Effector memory CD4-positive, alpha-beta T cell (primary cell): ENCODE data around the gene MAPT.
"Not testable (repeated sequence)": the region's sequence is repeated elsewhere in the genome, so short reads cannot be mapped to it uniquely, and the experiment has no call there.

Source experiments
- DNase-seq, 3 donors: peaks; one replicate each; pipeline ENCODE4 v3.0.0-alpha.2; 2020
- H3K27ac ChIP-seq: 2 replicates; pipeline ENCODE4 v1.7.0; 2013; ENCODE audit warnings: mild to moderate bottlenecking, low read length, moderate library complexity; ENCODE audit not compliant: insufficient read depth, poor library complexity, severe bottlenecking
- H3K27me3 ChIP-seq: replicated peaks from 2 replicates; pipeline ENCODE4 v1.7.0; 2013; ENCODE audit warnings: mild to moderate bottlenecking, low read length; ENCODE audit not compliant: insufficient read depth, control insufficient read depth, poor library complexity, severe bottlenecking
- H3K36me3 ChIP-seq: 2 replicates; pipeline ENCODE4 v1.7.0; 2013; ENCODE audit warnings: mild to moderate bottlenecking, low read length, moderate library complexity; ENCODE audit not compliant: control insufficient read depth, insufficient read depth
- H3K4me1 ChIP-seq: 2 replicates; pipeline ENCODE4 v1.7.0; 2013; ENCODE audit warnings: low read length, mild to moderate bottlenecking; ENCODE audit not compliant: control insufficient read depth, insufficient read depth, poor library complexity, severe bottlenecking
- H3K4me3 ChIP-seq: 2 replicates; pipeline ENCODE4 v1.7.0; 2013; ENCODE audit warnings: low read length, low read depth, mild to moderate bottlenecking; ENCODE audit not compliant: insufficient read depth, poor library complexity, severe bottlenecking
- H3K9me3 ChIP-seq: 2 replicates; pipeline ENCODE4 v1.7.0; 2013; ENCODE audit warnings: mild to moderate bottlenecking, low read length, moderate library complexity; ENCODE audit not compliant: control insufficient read depth

MAPT gene

GRCh38 chr17:45935197-45935709, 40.9 kb downstream of the MAPT start:
- H3K9me3 ChIP-seq: no peaks in the 10 kb centered on the region
- DNase-seq: no peak
- H3K4me1 ChIP-seq: no peaks in the 10 kb centered on the region
- no peaks in the 10 kb centered on the region for H3K27me3 ChIP-seq
- no peaks in the 10 kb centered on the region for H3K36me3 ChIP-seq
- no peak overlapping the region for H3K4me3 ChIP-seq
- no peak overlapping the region for H3K27ac ChIP-seq

- no peak overlapping the region for H3K4me3 ChIP-seq
- H3K27me3 ChIP-seq: no peaks in the 10 kb centered on the region
- no peaks in the 10 kb centered on the region for H3K9me3 ChIP-seq
- no peak overlapping the region for H3K27ac ChIP-seq
- no peak for DNase-seq
- no peaks in the 10 kb centered on the region for H3K4me1 ChIP-seq
- no peaks in the 10 kb centered on the region for H3K36me3 ChIP-seq
These were observed 41.6 kb downstream of the MAPT start for GRCh38 chr17:45935710-45936509.

DNA sequence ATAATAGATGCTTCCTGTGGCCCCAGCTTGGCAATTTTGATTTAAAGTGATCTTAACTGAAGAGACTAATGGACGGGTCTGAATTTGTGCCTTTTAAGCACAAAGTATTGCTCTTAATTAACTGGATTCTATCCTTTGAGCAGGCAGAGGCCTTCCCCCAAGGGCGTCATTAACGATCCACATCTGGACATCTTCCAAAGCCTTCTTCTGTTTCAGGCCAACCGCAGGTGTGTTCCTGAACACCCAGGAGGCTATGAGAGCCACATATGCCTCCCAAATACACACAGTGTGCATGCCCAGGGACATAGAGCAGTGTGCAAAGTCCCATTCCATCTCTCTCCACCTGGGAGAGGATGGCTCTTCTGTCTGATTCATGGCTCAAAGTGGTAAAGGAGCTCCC, 42.3 kb downstream of the MAPT start:
- H3K27ac ChIP-seq: no peak overlapping the region
- no peaks in the 10 kb centered on the region for H3K4me1 ChIP-seq
- no peaks in the 10 kb centered on the region for H3K36me3 ChIP-seq
- H3K27me3 ChIP-seq: no peaks in the 10 kb centered on the region
- no peaks in the 10 kb centered on the region for H3K9me3 ChIP-seq
- DNase-seq: no peak
- no peak overlapping the region for H3K4me3 ChIP-seq

DNA sequence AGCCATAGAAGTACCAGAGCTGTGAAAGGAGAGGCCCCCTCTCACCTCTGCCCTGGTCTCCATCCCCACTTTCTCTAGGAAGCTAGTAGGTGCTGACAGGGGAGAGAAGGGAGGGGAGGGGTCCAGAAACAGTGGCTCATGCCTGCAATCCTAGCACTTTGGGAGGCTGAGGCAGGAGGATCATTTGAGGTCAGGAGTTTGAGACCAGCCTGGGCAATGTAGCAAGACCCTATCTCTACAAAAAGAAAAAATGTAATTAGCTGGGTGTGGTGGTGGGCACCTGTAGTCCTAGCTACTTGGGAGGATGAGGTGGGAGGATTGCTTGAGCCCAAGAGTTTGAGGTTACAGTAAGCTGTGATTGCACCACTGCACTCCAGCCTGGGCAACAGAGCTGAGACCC, 42.8 kb downstream of the MAPT start:
- H3K27ac ChIP-seq, H3K4me3 ChIP-seq, H3K27me3 ChIP-seq, DNase-seq, H3K36me3 ChIP-seq, H3K9me3 ChIP-seq, H3K4me1 ChIP-seq: not testable (repeated sequence)

DNA sequence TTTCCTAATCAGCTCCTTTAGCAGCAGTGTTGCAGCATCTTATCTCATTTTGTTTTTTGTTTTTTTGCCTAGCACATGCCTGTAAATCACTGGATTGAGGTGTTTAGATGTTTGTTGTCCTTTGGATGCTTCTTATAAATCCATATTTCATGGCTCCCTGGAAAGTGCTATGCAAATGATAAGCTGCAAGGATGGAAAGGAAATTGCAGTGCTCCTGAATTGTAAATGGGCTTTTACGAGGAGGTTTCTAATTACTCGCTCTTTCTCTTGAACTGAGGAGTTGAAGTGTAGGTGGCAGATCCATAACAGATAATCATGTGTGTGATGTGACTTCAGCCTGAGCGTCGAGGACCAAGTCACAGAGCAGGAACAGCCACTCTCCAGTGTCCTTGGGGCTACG, 45.0 kb downstream of the MAPT start:
- H3K27ac ChIP-seq: no peak overlapping the region
- no peaks in the 10 kb centered on the region for H3K27me3 ChIP-seq
- no peak overlapping the region for H3K4me3 ChIP-seq
- H3K9me3 ChIP-seq: no peaks in the 10 kb centered on the region
- H3K36me3 ChIP-seq: no peaks in the 10 kb centered on the region
- no peaks in the 10 kb centered on the region for H3K4me1 ChIP-seq
- DNase-seq: no peak

DNA sequence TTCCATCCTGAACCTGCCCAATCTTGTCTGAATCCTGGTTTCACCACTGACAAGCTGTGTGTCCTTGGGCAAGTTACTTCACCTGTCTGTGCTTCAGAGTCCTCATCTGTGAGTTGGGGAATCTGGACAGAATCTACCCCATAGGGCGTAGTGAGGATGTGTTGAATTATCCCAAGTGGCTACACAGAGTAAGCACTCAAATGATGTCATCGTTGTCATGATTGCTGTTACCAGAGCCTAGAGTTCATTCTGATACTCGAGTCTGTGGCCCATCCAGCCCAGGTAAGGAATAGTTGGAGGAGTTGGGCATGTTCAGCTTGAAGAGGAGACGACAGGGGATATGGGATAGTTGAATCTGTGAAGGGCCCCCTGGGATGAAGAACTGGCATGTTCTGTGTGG, 45.9 kb downstream of the MAPT start:
- H3K36me3 ChIP-seq: no peaks in the 10 kb centered on the region
- no peaks in the 10 kb centered on the region for H3K27me3 ChIP-seq
- no peak overlapping the region for H3K4me3 ChIP-seq
- H3K4me1 ChIP-seq: no peaks in the 10 kb centered on the region
- DNase-seq: no peak
- no peak overlapping the region for H3K27ac ChIP-seq
- H3K9me3 ChIP-seq: no peaks in the 10 kb centered on the region

DNA sequence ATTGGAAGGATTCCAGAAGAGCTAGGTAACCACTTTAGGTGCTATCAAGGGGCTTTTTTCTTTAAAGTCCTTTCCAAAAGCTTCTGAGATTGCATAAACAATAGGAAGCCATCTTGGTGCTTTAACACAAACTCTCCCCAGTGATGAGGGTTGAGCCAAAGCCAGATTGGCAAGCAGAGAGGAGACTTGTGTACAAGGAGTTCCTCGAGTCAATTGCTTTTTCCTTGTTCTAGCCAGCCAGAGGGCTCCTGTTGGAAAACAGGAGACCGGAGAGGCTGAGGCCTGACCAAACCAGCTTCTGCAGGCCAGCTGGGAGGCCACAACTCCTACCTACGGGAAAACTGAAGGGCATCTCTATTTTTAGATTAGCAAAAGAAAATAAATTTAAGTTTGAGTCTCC, 46.5 kb downstream of the MAPT start:
- DNase-seq: no peak
- H3K27ac ChIP-seq: no peak overlapping the region
- no peaks in the 10 kb centered on the region for H3K27me3 ChIP-seq
- no peaks in the 10 kb centered on the region for H3K4me1 ChIP-seq
- H3K36me3 ChIP-seq: no peaks in the 10 kb centered on the region
- H3K4me3 ChIP-seq: no peak overlapping the region
- H3K9me3 ChIP-seq: no peaks in the 10 kb centered on the region

DNA sequence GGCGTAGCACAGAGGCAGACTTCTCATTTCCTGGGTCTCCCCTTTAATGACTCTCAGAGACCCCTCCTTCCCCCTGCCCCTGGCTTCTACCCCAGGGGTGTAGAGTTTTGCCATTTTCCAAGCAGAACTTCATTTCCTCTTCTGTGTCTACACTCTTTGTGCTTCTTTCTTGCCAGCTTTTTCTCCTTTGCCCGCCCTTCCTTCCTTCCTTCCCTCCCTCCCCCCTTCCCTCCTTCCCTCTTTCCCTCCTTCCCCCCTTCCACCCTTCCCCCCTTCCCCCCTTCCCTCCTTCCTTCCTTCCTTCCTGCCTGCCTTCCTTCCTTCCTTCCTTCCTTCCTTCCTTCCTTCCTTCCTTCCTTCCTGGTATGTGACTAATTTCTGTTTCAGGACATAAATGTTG, 47.0 kb downstream of the MAPT start:
- Histone ChIP-seq H3K9me3 (no peaks in the 10 kb centered on the region), H3K27me3 (no peaks in the 10 kb centered on the region), H3K4me1 (no peaks in the 10 kb centered on the region), H3K4me3 (no peak overlapping the region), H3K36me3 (no peaks in the 10 kb centered on the region), H3K27ac (no peak overlapping the region)
- no peak for DNase-seq

DNA sequence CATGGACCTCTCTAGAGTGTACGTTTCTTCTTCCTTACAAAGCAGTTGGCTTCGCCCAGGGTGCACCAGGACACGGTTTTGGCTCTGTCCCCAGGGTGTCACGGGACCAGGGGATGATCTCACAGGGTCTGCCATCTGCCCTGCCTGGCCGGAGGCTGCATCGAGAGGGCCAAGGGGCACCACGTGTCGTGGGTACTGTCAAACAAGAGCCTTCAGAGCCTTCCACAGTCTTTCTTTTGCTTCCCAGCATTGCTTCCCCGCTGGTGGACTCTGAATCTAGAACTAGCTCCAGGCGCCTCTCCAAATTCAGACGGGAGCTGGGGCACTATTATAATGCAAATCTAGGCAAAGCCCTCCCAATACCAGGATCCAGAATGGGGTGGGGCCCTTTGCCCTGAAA, 47.9 kb downstream of the MAPT start:
- no peak for DNase-seq
- Histone ChIP-seq H3K9me3 (no peaks in the 10 kb centered on the region), H3K36me3 (no peaks in the 10 kb centered on the region), H3K4me3 (no peak overlapping the region), H3K27me3 (no peaks in the 10 kb centered on the region), H3K27ac (no peak overlapping the region), H3K4me1 (no peaks in the 10 kb centered on the region)

DNA sequence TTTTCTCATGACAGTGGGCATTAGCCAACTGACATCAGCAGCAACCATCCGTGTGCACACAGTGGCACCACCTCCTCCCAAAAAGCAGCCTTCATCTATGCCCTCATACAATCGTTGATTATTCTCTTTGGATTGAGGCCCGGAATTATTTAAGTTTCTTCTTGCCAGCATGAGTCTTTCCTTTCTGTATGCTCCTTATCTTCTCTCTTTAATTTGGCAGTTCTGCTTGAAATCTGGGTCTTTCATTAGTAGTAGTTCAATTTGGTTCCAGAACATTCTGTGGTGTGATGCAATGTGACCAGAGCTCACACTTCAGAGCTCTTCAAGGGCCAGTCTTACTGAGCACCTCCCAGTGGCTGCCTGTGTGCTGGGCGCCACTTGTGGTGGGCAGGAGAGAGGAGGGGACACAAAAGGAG, 52.5 kb downstream of the MAPT start:
- Histone ChIP-seq H3K4me3 (no peak overlapping the region), H3K9me3 (no peaks in the 10 kb centered on the region), H3K27me3 (peaks cover 6% of the 10 kb centered on the region), H3K27ac (no peak overlapping the region), H3K4me1 (peaks cover 5% of the 10 kb centered on the region), H3K36me3 (no peaks in the 10 kb centered on the region)
- DNase-seq: no peak
